ENCODE results near the gene PBX3. TPM values are rescaled to one million over a fixed set of nuclear protein-coding genes. Genes with fewer than 3 reads are reported as not detected.

Gene PBX3
- total RNA-seq, 1 experiment from 2014 or later, result 1.5 TPM

GRCh38 chr9:125756518-125756917, 9.3 kb downstream of the PBX3 start:
- ChIA-PET POLR2A (ENCODE audit: low non-redundant PET) (interaction anchor here (0.5 kb wide), 1 partner anchor 91 kb away, joined by 4 read pairs; no protein-coding TSS in a partner anchor), CTCF (no interaction called here)
- Histone ChIP-seq H3K27ac (ENCODE audit: low read depth, low read length, poor library complexity, severe bottlenecking) (no peak overlapping the region), H3K36me3 (ENCODE audit: insufficient read depth, low read length, poor library complexity, severe bottlenecking) (no peaks in the 10 kb centered on the region), H3K4me1 (ENCODE audit: insufficient read depth, low read length, poor library complexity, severe bottlenecking) (no peaks in the 10 kb centered on the region), H3K9me3 (ENCODE audit: low read depth, low read length, poor library complexity, severe bottlenecking) (no peaks in the 10 kb centered on the region), H3K27me3 (replicated peaks; ENCODE audit: insufficient read depth, low read depth, low read length, poor library complexity) (peaks cover 97% of the 10 kb centered on the region), H3K4me3 (ENCODE audit: low read depth, low read length, poor library complexity, severe bottlenecking) (no peak overlapping the region)
- no TSS peak for BruUV-seq (replicated peaks)
- no peak for DNase-seq (ENCODE audit: low spot score)
- TF ChIP-seq EZH2 (IDR thresholded peaks at IDR 0.05; ENCODE audit: borderline replicate concordance, low read depth, low read length, poor library complexity, severe bottlenecking), result no peak
- no peak for TF ChIP-seq CTCF (conservative IDR thresholded peaks at IDR 0.05; ENCODE audit: low read depth, low read length)
- intact Hi-C loops (cut with micrococcal nuclease; ENCODE audit: unreplicated experiment), result no loop called here

GRCh38 chr9:125757834-125758233, 10.7 kb downstream of the PBX3 start:
- Histone ChIP-seq H3K27me3 (replicated peaks; ENCODE audit: insufficient read depth, low read depth, low read length, poor library complexity) (peaks cover 97% of the 10 kb centered on the region), H3K36me3 (ENCODE audit: insufficient read depth, low read length, poor library complexity, severe bottlenecking) (no peaks in the 10 kb centered on the region), H3K4me3 (ENCODE audit: low read depth, low read length, poor library complexity, severe bottlenecking) (no peak overlapping the region), H3K27ac (ENCODE audit: low read depth, low read length, poor library complexity, severe bottlenecking) (no peak overlapping the region), H3K4me1 (ENCODE audit: insufficient read depth, low read length, poor library complexity, severe bottlenecking) (peaks cover under 1% of the 10 kb centered on the region), H3K9me3 (ENCODE audit: low read depth, low read length, poor library complexity, severe bottlenecking) (no peaks in the 10 kb centered on the region)
- intact Hi-C loops (cut with micrococcal nuclease; ENCODE audit: unreplicated experiment), result no loop called here
- DNase-seq (ENCODE audit: low spot score), result no peak
- no peak for TF ChIP-seq EZH2 (IDR thresholded peaks at IDR 0.05; ENCODE audit: borderline replicate concordance, low read depth, low read length, poor library complexity, severe bottlenecking)
- TF ChIP-seq CTCF (conservative IDR thresholded peaks at IDR 0.05; ENCODE audit: low read depth, low read length), result no peak
- POLR2A ChIA-PET (ENCODE audit: low non-redundant PET), result no interaction called here
- no TSS peak for BruUV-seq (replicated peaks)
- CTCF ChIA-PET, result no interaction called here

- no peak overlapping the region for H3K27ac ChIP-seq (ENCODE audit: low read depth, low read length, poor library complexity, severe bottlenecking)
- no peak for TF ChIP-seq EZH2 (IDR thresholded peaks at IDR 0.05; ENCODE audit: borderline replicate concordance, low read depth, low read length, poor library complexity, severe bottlenecking)
- no peak for TF ChIP-seq CTCF (conservative IDR thresholded peaks at IDR 0.05; ENCODE audit: low read depth, low read length)
- H3K4me1 ChIP-seq (ENCODE audit: insufficient read depth, low read length, poor library complexity, severe bottlenecking), result peaks cover 9% of the 10 kb centered on the region
- H3K27me3 ChIP-seq (replicated peaks; ENCODE audit: insufficient read depth, low read depth, low read length, poor library complexity), result peaks cover 99% of the 10 kb centered on the region
- ChIA-PET POLR2A (ENCODE audit: low non-redundant PET) (no interaction called here), CTCF (no interaction called here)
- H3K9me3 ChIP-seq (ENCODE audit: low read depth, low read length, poor library complexity, severe bottlenecking), result no peaks in the 10 kb centered on the region
- intact Hi-C loops (cut with micrococcal nuclease; ENCODE audit: unreplicated experiment), result no loop called here
- BruUV-seq (replicated peaks), result no TSS peak
- no peak for DNase-seq (ENCODE audit: low spot score)
- no peak overlapping the region for H3K4me3 ChIP-seq (ENCODE audit: low read depth, low read length, poor library complexity, severe bottlenecking)
- no peaks in the 10 kb centered on the region for H3K36me3 ChIP-seq (ENCODE audit: insufficient read depth, low read length, poor library complexity, severe bottlenecking)
Observed at GRCh38 chr9:125758986-125759763, 12.0 kb downstream of the PBX3 start.
